Colonic mucosa (tissue), 4 donors: Measurements from ENCODE around the gene IFITM10. TPM values are rescaled to one million over a fixed set of nuclear protein-coding genes. Genes with fewer than 3 reads are reported as not detected.

Source experiments
- DNase-seq: peaks from one replicate; pipeline ENCODE4 v3.0.0-alpha.2; 2020
- H3K27ac ChIP-seq: fragments of 200-600 bp; one replicate; pipeline ENCODE4 v1.8.0; 2021
- H3K27me3 ChIP-seq: fragments of 200-600 bp; one replicate; pipeline ENCODE4 v1.8.0; 2021
- H3K36me3 ChIP-seq: fragments of 200-600 bp; one replicate; pipeline ENCODE4 v1.8.0; 2021
- H3K4me1 ChIP-seq: fragments of 200-600 bp; one replicate; pipeline ENCODE4 v1.8.0; 2021; ENCODE audit warnings: mild to moderate bottlenecking
- H3K4me3 ChIP-seq: fragments of 200-600 bp; one replicate; pipeline ENCODE4 v1.8.0; 2021
- H3K9ac ChIP-seq, 2 donors: one replicate each; pipeline ENCODE4 v1.7.0; 2013; ENCODE audit warnings: control low read depth in 2 of 2, low read depth in 2 of 2, low read length in 2 of 2
- H3K9me3 ChIP-seq: fragments of 200-600 bp; one replicate; pipeline ENCODE4 v1.8.0; 2021
- CTCF ChIP-seq: fragments of 200-600 bp; IDR thresholded peaks from one replicate; pipeline ENCODE4 v1.8.0; 2022; ENCODE audit warnings: antibody characterized with exemption, mild to moderate bottlenecking
- intact Hi-C: fragments of 100-400 bp; cut with DNase I; formaldehyde crosslinking; loops from one replicate; pipeline ENCODE4 v1.14.1; 2022
- total RNA-seq, 2 donors: library from RNA; stranded (reverse); fragmentation: NEBNext Ultra II Directional in 1 of 2; extraction: Animal tissue kit (Norgen Biotek cat#: 25700) in 1 of 2; gene quantifications; one replicate each; pipeline ENCODE4 v1.2.1, GENCODE V29; 2021
- donor health status: healthy.
- donor health status: DM: no; HTN: no; CAD: no.
- donor health status: DM: no; HTN: no; CAD: no.

IFITM10 gene
- total RNA-seq, 2 donors from 2014 or later, result 0.42 to 1.1 TPM

- no peaks in the 10 kb centered on the region for H3K9me3 ChIP-seq
- no peak for DNase-seq
- intact Hi-C loops, result loop anchor here (10.0 kb wide), 1 partner anchor 75 kb away; no protein-coding TSS in a partner anchor
- H3K36me3 ChIP-seq, result no peaks in the 10 kb centered on the region
- no peak overlapping the region for H3K27ac ChIP-seq
- TF ChIP-seq CTCF, result no peak
- no peaks in the 10 kb centered on the region for H3K27me3 ChIP-seq
- no peak overlapping the region for H3K9ac ChIP-seq
- H3K4me3 ChIP-seq, result no peak overlapping the region
- H3K4me1 ChIP-seq, result no peaks in the 10 kb centered on the region
Observed at GRCh38 chr11:1730059-1730629, 20.3 kb downstream of the IFITM10 start.

DNA sequence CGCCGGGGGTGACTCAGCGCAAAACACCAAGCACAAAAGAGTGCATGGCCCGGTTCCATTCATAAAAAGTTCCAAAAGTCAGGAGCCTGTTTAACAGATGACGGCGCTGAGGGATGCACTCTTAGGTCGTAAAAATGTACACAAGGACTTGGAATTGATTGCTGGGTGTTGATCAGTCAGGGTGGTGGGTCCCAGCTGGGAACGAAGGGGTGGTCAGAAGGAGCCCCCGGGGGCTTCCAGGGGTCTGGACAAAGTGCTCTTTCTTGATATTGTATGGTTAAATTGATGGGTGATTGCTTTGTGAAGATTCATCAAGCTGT, 20.7 kb downstream of the IFITM10 start:
- H3K4me1 ChIP-seq, result no peaks in the 10 kb centered on the region
- H3K4me3 ChIP-seq, result no peak overlapping the region
- H3K9ac ChIP-seq, result no peak overlapping the region
- H3K27me3 ChIP-seq, result no peaks in the 10 kb centered on the region
- TF ChIP-seq CTCF, result no peak
- no peak for DNase-seq
- H3K9me3 ChIP-seq, result no peaks in the 10 kb centered on the region
- intact Hi-C loops, result loop anchor here (10.0 kb wide), 1 partner anchor 75 kb away; no protein-coding TSS in a partner anchor
- no peak overlapping the region for H3K27ac ChIP-seq
- H3K36me3 ChIP-seq, result no peaks in the 10 kb centered on the region

- H3K27me3 ChIP-seq, result no peaks in the 10 kb centered on the region
- no peaks in the 10 kb centered on the region for H3K9me3 ChIP-seq
- TF ChIP-seq CTCF, result no peak
- H3K4me1 ChIP-seq, result no peaks in the 10 kb centered on the region
- intact Hi-C loops, result no loop called here
- no peak overlapping the region for H3K9ac ChIP-seq
- no peak for DNase-seq
- no peak overlapping the region for H3K27ac ChIP-seq
- H3K36me3 ChIP-seq, result no peaks in the 10 kb centered on the region
- no peak overlapping the region for H3K4me3 ChIP-seq
Observed at GRCh38 chr11:1728931-1729691, 21.3 kb downstream of the IFITM10 start.

- no peak for DNase-seq
- H3K4me1 ChIP-seq, result no peaks in the 10 kb centered on the region
- no peaks in the 10 kb centered on the region for H3K9me3 ChIP-seq
- no peaks in the 10 kb centered on the region for H3K36me3 ChIP-seq
- H3K27me3 ChIP-seq, result no peaks in the 10 kb centered on the region
- no peak overlapping the region for H3K9ac ChIP-seq
- intact Hi-C loops, result no loop called here
- no peak overlapping the region for H3K27ac ChIP-seq
- no peak for TF ChIP-seq CTCF
- H3K4me3 ChIP-seq, result no peak overlapping the region
Observed at GRCh38 chr11:1728301-1728700, 22.1 kb downstream of the IFITM10 start.

GRCh38 chr11:1727861-1728260, 22.5 kb downstream of the IFITM10 start:
- H3K27ac ChIP-seq, result no peak overlapping the region
- no peaks in the 10 kb centered on the region for H3K9me3 ChIP-seq
- H3K4me3 ChIP-seq, result no peak overlapping the region
- no peak overlapping the region for H3K9ac ChIP-seq
- intact Hi-C loops, result no loop called here
- no peaks in the 10 kb centered on the region for H3K36me3 ChIP-seq
- DNase-seq, result no peak
- no peaks in the 10 kb centered on the region for H3K4me1 ChIP-seq
- H3K27me3 ChIP-seq, result no peaks in the 10 kb centered on the region
- TF ChIP-seq CTCF, result no peak
